Esophagus squamous epithelium (tissue), 5 donors: ENCODE data around the gene CDC42EP2. TPM values are rescaled to one million over a fixed set of nuclear protein-coding genes. Genes with fewer than 3 reads are reported as not detected.

Source experiments
- DNase-seq: peaks from one replicate; lab custom pipeline; 2025; lab: John Stamatoyannopoulos, UW
- H3K27ac ChIP-seq, 4 donors: fragments of 200-600 bp; sonication (generic); one replicate each; pipeline ENCODE4 v1.5.1; 2016 to 2019; ENCODE audit warnings: mild to moderate bottlenecking in 1 of 4
- H3K27me3 ChIP-seq, 4 donors: fragments of 200-600 bp; sonication (generic); 1 replicate in 3 of 4; 2 replicates in 1 of 4; pipeline versions ENCODE4 v1.5.1 to v1.6.0; 2017 to 2021; ENCODE audit warnings: antibody characterized with exemption in 1 of 4
- H3K36me3 ChIP-seq, 3 donors: fragments of 200-600 bp; sonication (generic); one replicate each; pipeline ENCODE4 v1.5.1; 2016 to 2019
- H3K4me1 ChIP-seq, 3 donors: fragments of 200-600 bp; sonication (generic); one replicate each; pipeline ENCODE4 v1.5.1; 2017 to 2019
- H3K4me3 ChIP-seq, 4 donors: fragments of 200-600 bp; sonication (generic); 1 replicate in 3 of 4; 2 replicates in 1 of 4; pipeline ENCODE4 v1.5.1; 2016 to 2019; ENCODE audit warnings: mild to moderate bottlenecking in 2 of 4, moderate library complexity in 1 of 4
- H3K9me3 ChIP-seq, 3 donors: fragments of 200-600 bp; sonication (generic); one replicate each; pipeline ENCODE4 v1.5.1; 2016 to 2019
- POLR2A ChIP-seq, 4 donors: fragments of 450-650 bp; IDR thresholded peaks; one replicate each; pipeline ENCODE4 v1.6.1; 2017; ENCODE audit warnings: antibody characterized with exemption in 4 of 4, mild to moderate bottlenecking in 4 of 4, moderate library complexity in 3 of 4
- WGBS, 2 donors: methylation state at CpG; one replicate each; pipeline ENCODE4 v1.1.5; 2018; 5-methylcytosine and 5-hydroxymethylcytosine counted together
- intact Hi-C: fragments of 100-400 bp; cut with DNase I; formaldehyde crosslinking; loops from one replicate; pipeline ENCODE4 v1.15.0; 2022
- total RNA-seq, 4 donors: library from RNA; depleted of rRNA; stranded (reverse); fragments of >200 nt; gene quantifications; one replicate each; pipeline ENCODE4 v1.1.0, GENCODE V29; 2016
- TF ChIP-seq, protein P1 (sequence below), 6 experiments: fragments of 450-650 bp in 4 of 6; fragments of 200-600 bp in 2 of 6; sonication (generic) in 2 of 6; IDR thresholded peaks; one replicate each; pipeline ENCODE4 v1.5.1; 2016 to 2019; ENCODE audit warnings: antibody characterized with exemption in 6 of 6, mild to moderate bottlenecking in 4 of 6, moderate library complexity in 4 of 6
- donor health status: DM: yes; HTN: yes; CAD: no.

The CDC42EP2 gene
- total RNA-seq, 4 donors from 2014 or later = 0.76 to 11.4 (median 5.6) TPM

- Histone ChIP-seq H3K4me1 (peaks cover 18 to 28% (median 20%) of the 10 kb centered on the region in 3 donors), H3K27ac (peak overlapping the region; percentile 47 to 78 (median 66)), H3K27me3 (peaks cover 0 to 13% (median 0%) of the 10 kb centered on the region in 4 donors), H3K4me3 (peak overlapping the region; percentile 56 to 91 (median 64)), H3K9me3 (no peaks in the 10 kb centered on the region), H3K36me3 (peaks cover 14 to 41% (median 15%) of the 10 kb centered on the region in 3 donors)
- no peak for DNase-seq
- intact Hi-C loops = no loop called here
- no peak for TF ChIP-seq POLR2A (IDR thresholded peaks at IDR 0.05)
- TF ChIP-seq, protein P1, sequence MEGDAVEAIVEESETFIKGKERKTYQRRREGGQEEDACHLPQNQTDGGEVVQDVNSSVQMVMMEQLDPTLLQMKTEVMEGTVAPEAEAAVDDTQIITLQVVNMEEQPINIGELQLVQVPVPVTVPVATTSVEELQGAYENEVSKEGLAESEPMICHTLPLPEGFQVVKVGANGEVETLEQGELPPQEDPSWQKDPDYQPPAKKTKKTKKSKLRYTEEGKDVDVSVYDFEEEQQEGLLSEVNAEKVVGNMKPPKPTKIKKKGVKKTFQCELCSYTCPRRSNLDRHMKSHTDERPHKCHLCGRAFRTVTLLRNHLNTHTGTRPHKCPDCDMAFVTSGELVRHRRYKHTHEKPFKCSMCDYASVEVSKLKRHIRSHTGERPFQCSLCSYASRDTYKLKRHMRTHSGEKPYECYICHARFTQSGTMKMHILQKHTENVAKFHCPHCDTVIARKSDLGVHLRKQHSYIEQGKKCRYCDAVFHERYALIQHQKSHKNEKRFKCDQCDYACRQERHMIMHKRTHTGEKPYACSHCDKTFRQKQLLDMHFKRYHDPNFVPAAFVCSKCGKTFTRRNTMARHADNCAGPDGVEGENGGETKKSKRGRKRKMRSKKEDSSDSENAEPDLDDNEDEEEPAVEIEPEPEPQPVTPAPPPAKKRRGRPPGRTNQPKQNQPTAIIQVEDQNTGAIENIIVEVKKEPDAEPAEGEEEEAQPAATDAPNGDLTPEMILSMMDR (IDR thresholded peaks at IDR 0.05) = no peak
- WGBS, 2 donors = 24 to 34% methylated on average over 16 of the region's 16 CpGs
These were observed 39.2 kb downstream of the CDC42EP2 start for GRCh38 chr11:65353900-65354264.

- intact Hi-C loops = no loop called here
- Histone ChIP-seq H3K36me3 (peaks cover 10 to 35% (median 13%) of the 10 kb centered on the region in 3 donors), H3K27me3 (peaks cover 0 to 13% (median 0%) of the 10 kb centered on the region in 4 donors), H3K9me3 (no peaks in the 10 kb centered on the region), H3K4me1 (peaks cover 18 to 28% (median 20%) of the 10 kb centered on the region in 3 donors), H3K27ac (peak within 1 kb of the TSS; percentile 47 to 78 (median 66)), H3K4me3 (peak within 1 kb of the TSS; percentile 56 to 91 (median 64))
- WGBS, 2 donors = 0% methylated on average over 8 of the region's 79 CpGs; no CpG with 5 or more reads in 1 of the 2 donors
- peak; percentile 76 for DNase-seq
- TF ChIP-seq POLR2A (IDR thresholded peaks at IDR 0.05) = peak in 3 of 4 donors; percentile 47 to 90 (median 83)
- TF ChIP-seq, protein P1 (IDR thresholded peaks at IDR 0.05) = peak in 1 of 6 experiments; percentile 15
These were observed 39.8 kb downstream of the CDC42EP2 start, which contains the start of gene TIGD3 for GRCh38 chr11:65354265-65355012. TIGD3 (plus strand) TSS chr11:65354751; CDS start chr11:65355809, 1,058 bp downstream.

DNA sequence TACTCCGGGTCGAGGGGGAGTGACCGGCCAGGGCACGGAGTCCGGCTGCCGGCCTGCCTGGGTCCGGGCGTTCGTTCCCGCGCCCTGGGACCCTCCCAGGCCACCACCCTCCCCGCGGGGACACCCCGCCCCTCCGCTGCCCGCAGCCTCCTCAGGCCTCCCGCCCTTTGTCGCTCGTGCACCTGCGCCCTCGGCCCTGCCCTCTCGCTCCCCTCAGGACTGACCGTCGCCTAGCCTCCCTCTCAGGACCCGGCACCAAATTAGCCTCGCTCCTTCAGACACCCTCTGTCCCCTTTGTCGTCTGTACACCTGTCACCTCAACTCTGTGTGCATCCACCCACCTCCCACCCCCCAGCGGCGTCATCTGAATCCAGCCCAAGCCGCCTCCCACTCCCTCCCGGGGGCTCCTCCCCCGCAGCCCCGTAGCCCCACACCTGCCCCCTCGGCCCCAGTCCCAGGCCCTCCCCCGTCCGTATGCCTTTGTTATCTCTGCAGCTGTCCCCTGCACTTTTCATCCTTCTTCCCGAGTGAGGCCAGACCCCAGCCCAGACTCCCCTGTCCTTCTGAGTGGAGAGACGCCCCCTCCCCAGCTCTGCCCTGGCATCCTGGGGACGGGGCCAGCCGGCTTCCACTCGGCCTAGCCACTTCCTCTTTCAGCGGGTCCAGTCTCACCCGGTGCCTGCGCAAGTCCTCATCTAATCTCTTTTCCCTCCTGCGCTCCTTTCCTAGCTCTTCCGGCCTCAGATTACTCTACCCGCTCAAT lies 40.5 kb downstream of the CDC42EP2 start:
- peak overlapping the region; percentile 56 to 91 (median 64) for H3K4me3 ChIP-seq
- WGBS, 2 donors = 1 to 4% methylated on average over 23 to 25 of the region's 47 CpGs
- no peak for TF ChIP-seq POLR2A (IDR thresholded peaks at IDR 0.05)
- TF ChIP-seq, protein P1 (IDR thresholded peaks at IDR 0.05) = no peak
- DNase-seq = no peak
- peaks cover 6 to 28% (median 13%) of the 10 kb centered on the region in 3 donors for H3K36me3 ChIP-seq
- intact Hi-C loops = no loop called here
- peak overlapping the region; percentile 19 to 78 (median 60) for H3K27ac ChIP-seq
- peaks cover 0 to 13% (median 0%) of the 10 kb centered on the region in 4 donors for H3K27me3 ChIP-seq
- H3K9me3 ChIP-seq = no peaks in the 10 kb centered on the region
- H3K4me1 ChIP-seq = peaks cover 18 to 28% (median 20%) of the 10 kb centered on the region in 3 donors

DNA sequence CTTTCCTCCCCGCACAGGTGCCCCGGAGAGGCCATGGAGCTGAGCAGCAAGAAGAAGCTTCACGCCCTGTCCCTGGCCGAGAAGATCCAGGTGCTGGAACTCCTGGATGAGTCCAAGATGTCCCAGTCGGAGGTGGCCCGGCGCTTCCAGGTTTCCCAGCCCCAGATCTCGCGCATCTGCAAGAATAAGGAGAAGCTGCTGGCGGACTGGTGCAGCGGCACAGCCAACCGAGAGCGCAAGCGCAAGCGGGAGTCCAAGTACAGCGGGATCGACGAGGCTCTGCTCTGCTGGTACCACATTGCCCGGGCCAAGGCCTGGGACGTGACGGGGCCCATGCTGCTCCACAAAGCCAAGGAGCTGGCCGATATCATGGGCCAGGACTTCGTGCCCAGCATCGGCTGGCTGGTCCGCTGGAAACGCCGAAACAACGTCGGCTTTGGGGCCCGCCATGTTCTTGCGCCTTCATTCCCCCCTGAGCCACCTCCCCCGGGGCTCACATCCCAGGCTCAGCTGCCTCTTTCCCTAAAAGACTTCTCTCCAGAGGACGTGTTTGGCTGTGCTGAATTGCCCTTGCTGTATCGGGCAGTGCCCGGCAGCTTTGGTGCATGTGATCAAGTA lies 41.2 kb downstream of the CDC42EP2 start:
- 2% methylated on average over 13 of the region's 35 CpGs; no CpG with 5 or more reads in 1 of the 2 donors for WGBS, 2 donors
- Histone ChIP-seq H3K27ac (no peak overlapping the region), H3K9me3 (no peaks in the 10 kb centered on the region), H3K4me1 (peaks cover 18 to 28% (median 20%) of the 10 kb centered on the region in 3 donors), H3K36me3 (peaks cover 6 to 21% (median 7%) of the 10 kb centered on the region in 3 donors), H3K27me3 (peaks cover 0 to 13% (median 0%) of the 10 kb centered on the region in 4 donors), H3K4me3 (peak overlapping the region; percentile 56 to 91 (median 64))
- intact Hi-C loops = no loop called here
- DNase-seq = no peak
- TF ChIP-seq, protein P1 (IDR thresholded peaks at IDR 0.05) = no peak
- no peak for TF ChIP-seq POLR2A (IDR thresholded peaks at IDR 0.05)
